ENCODE measurements around the gene USP53. TPM values are rescaled to one million over a fixed set of nuclear protein-coding genes. Genes with fewer than 3 reads are reported as not detected.

USP53 gene
- total RNA-seq, 2 donors from 2014 or later, result 51.5 to 62.9 TPM

- Histone ChIP-seq H3K4me3 (peak overlapping the region; percentile 86 to 91), H3K27me3 (no peaks in the 10 kb centered on the region), H3K4me1 (peaks cover 0 to 24% of the 10 kb centered on the region in 2 donors), H3K27ac (peak overlapping the region; percentile 96 to 97), H3K36me3 (peaks cover 4% of the 10 kb centered on the region), H3K9me3 (no peaks in the 10 kb centered on the region)
- TF ChIP-seq CTCF (IDR thresholded peaks at IDR 0.05), result no peak
- no peak for DNase-seq (ENCODE audit: low spot score)
These were observed 663 bp upstream of the USP53 start for GRCh38 chr4:119211867-119212233.

GRCh38 chr4:119212964-119213606, 572 bp downstream of the USP53 start:
- Histone ChIP-seq H3K4me3 (peak overlapping the region; percentile 86 to 91), H3K4me1 (peaks cover 0 to 27% of the 10 kb centered on the region in 2 donors), H3K36me3 (peaks cover 14% of the 10 kb centered on the region), H3K27me3 (no peaks in the 10 kb centered on the region), H3K27ac (peak overlapping the region; percentile 96 to 97), H3K9me3 (no peaks in the 10 kb centered on the region)
- peak; percentile 96 for DNase-seq (ENCODE audit: low spot score)
- peak in 1 of 2 donors; percentile 41 for TF ChIP-seq CTCF (IDR thresholded peaks at IDR 0.05)

- Histone ChIP-seq H3K4me3 (no peak overlapping the region), H3K9me3 (no peaks in the 10 kb centered on the region), H3K27ac (no peak overlapping the region), H3K4me1 (peaks cover 0 to 7% of the 10 kb centered on the region in 2 donors), H3K27me3 (no peaks in the 10 kb centered on the region), H3K36me3 (peaks cover 62% of the 10 kb centered on the region)
- no peak for TF ChIP-seq CTCF (IDR thresholded peaks at IDR 0.05)
- no peak for DNase-seq (ENCODE audit: low spot score)
These were observed 5.6 kb downstream of the USP53 start for GRCh38 chr4:119218093-119218492.

- Histone ChIP-seq H3K36me3 (peaks cover 74% of the 10 kb centered on the region), H3K4me1 (peaks cover 0 to 7% of the 10 kb centered on the region in 2 donors), H3K27ac (no peak overlapping the region)
These were observed 8.9 kb downstream of the USP53 start for GRCh38 chr4:119221412-119221811.

GRCh38 chr4:119227690-119228089, 15.2 kb downstream of the USP53 start:
- H3K9me3 ChIP-seq, result no peaks in the 10 kb centered on the region
- peaks cover 0 to 4% of the 10 kb centered on the region in 2 donors for H3K4me1 ChIP-seq
- DNase-seq (ENCODE audit: low spot score), result no peak
- no peak overlapping the region for H3K27ac ChIP-seq
- H3K36me3 ChIP-seq, result peaks cover 29% of the 10 kb centered on the region
- no peak for TF ChIP-seq CTCF (IDR thresholded peaks at IDR 0.05)
- no peaks in the 10 kb centered on the region for H3K27me3 ChIP-seq
- H3K4me3 ChIP-seq, result no peak overlapping the region

More at GRCh38 chr4:119221412-119221811, 8.9 kb downstream of the USP53 start:
- Histone ChIP-seq H3K4me3 (no peak overlapping the region), H3K27me3 (no peaks in the 10 kb centered on the region), H3K9me3 (no peaks in the 10 kb centered on the region)
- TF ChIP-seq CTCF (IDR thresholded peaks at IDR 0.05), result no peak
- DNase-seq (ENCODE audit: low spot score), result no peak

- no peak overlapping the region for H3K4me3 ChIP-seq
- TF ChIP-seq CTCF (IDR thresholded peaks at IDR 0.05), result no peak
These were observed 15.9 kb downstream of the USP53 start for GRCh38 chr4:119228406-119228805.

More at GRCh38 chr4:119228406-119228805, 15.9 kb downstream of the USP53 start:
- H3K36me3 ChIP-seq, result peaks cover 26% of the 10 kb centered on the region
- no peaks in the 10 kb centered on the region for H3K27me3 ChIP-seq
- no peak for DNase-seq (ENCODE audit: low spot score)
- peaks cover 0 to 6% of the 10 kb centered on the region in 2 donors for H3K4me1 ChIP-seq
- no peaks in the 10 kb centered on the region for H3K9me3 ChIP-seq
- no peak overlapping the region for H3K27ac ChIP-seq
